HepG2 (cell line): ENCODE results near the gene BICDL1. TPM values are rescaled to one million over a fixed set of nuclear protein-coding genes. Genes with fewer than 3 reads are reported as not detected.

ENCODE experiments used
- ATAC-seq: fragments of 200-7000 bp; cut with Tn5 transposase; 3 replicates; pipeline ENCODE4 v1.9.1; 2020; ENCODE audit warnings: mild to moderate bottlenecking, moderate library complexity
- BruUV-seq: library from RNA; stranded (reverse); fragments of 400-500 nt; replicated peaks from 2 replicates; lab custom pipeline; 2021; lab: Mats Ljungman, UMichigan
- CTCF ChIA-PET: fragments of 300-600 bp; formaldehyde crosslinking; extraction: SDS; loops from one replicate; lab custom pipeline; 2021; ENCODE audit warnings: low total read pairs, inconsistent platforms, low intra/inter-chr PET ratio; lab: Yijun Ruan, JAX
- POLR2A ChIA-PET: fragments of 350-600 bp; sonication (Branson Sonifier 250); formaldehyde crosslinking; loops from one replicate; lab custom pipeline; 2020; ENCODE audit warnings: antibody characterized with exemption, inconsistent platforms; lab: Yijun Ruan, JAX
- DNase-seq: peaks from one replicate; pipeline ENCODE4 v3.0.0-alpha.2; 2015; ENCODE audit warnings: low spot score
- FAIRE-seq: peaks from 3 replicates; lab custom pipeline; 2011; peaks lifted over from hg19 to GRCh38; lab: Jason Lieb, UNC
- H2AFZ ChIP-seq: one replicate; pipeline ENCODE4 v1.6.1; 2011; ENCODE audit warnings: low read length, inconsistent platforms
- H3K27ac ChIP-seq: fragments of 300-600 bp; 3 replicates; pipeline ENCODE4 v1.8.0; 2011; ENCODE audit warnings: mixed run types, mild to moderate bottlenecking, mixed read lengths, low read length, inconsistent platforms; ENCODE audit not compliant: insufficient read depth; ENCODE audit errors: extremely low read length
- H3K27me3 ChIP-seq, 2 experiments: fragments of 200-600 bp in 1 of 2; 2 replicates in 1 of 2; 3 replicates in 1 of 2; pipeline versions ENCODE4 v1.6.0 to v1.8.0; 2011; ENCODE audit warnings: low read length in 2 of 2, mild to moderate bottlenecking in 2 of 2, moderate library complexity in 2 of 2, inconsistent platforms in 1 of 2; ENCODE audit not compliant: insufficient read depth in 2 of 2, control insufficient read depth in 1 of 2
- H3K36me3 ChIP-seq, 2 experiments: fragments of 200-600 bp in 1 of 2; replicated peaks in 1 of 2; 2 replicates in 1 of 2; 3 replicates in 1 of 2; pipeline versions ENCODE4 v1.5.1 to v1.8.0; 2011; ENCODE audit warnings: low read length in 2 of 2, inconsistent platforms in 1 of 2; ENCODE audit not compliant: insufficient read depth in 2 of 2, control insufficient read depth in 1 of 2
- H3K4me1 ChIP-seq: 2 replicates; pipeline ENCODE4 v1.5.1; 2012; ENCODE audit warnings: low read length, inconsistent platforms; ENCODE audit not compliant: insufficient read depth
- H3K4me2 ChIP-seq: 2 replicates; pipeline ENCODE4 v1.6.0; 2011; ENCODE audit warnings: low read depth, low read length, inconsistent platforms
- H3K4me3 ChIP-seq, 3 experiments: fragments of 200-600 bp in 1 of 3; sonication (generic), shearing (Covaris generic) in 1 of 3; replicated peaks in 1 of 3; 2 replicates each; pipeline ENCODE4 v1.5.1; 2011 to 2016; ENCODE audit warnings: low read length in 3 of 3, inconsistent platforms in 2 of 3, low read depth in 2 of 3, mild to moderate bottlenecking in 2 of 3, control low read depth in 1 of 3, mixed read lengths in 1 of 3; ENCODE audit not compliant: insufficient read depth in 1 of 3
- H3K79me2 ChIP-seq: one replicate; pipeline ENCODE4 v1.6.1; 2011; ENCODE audit warnings: low read length, inconsistent platforms; ENCODE audit not compliant: insufficient read depth
- H3K9ac ChIP-seq: 2 replicates; pipeline ENCODE4 v1.6.0; 2011; ENCODE audit warnings: mild to moderate bottlenecking, low read depth, low read length, inconsistent platforms; ENCODE audit not compliant: insufficient read depth
- H3K9me3 ChIP-seq: 2 replicates; pipeline ENCODE4 v1.5.1; 2012; ENCODE audit warnings: mild to moderate bottlenecking, low read length
- H4K20me1 ChIP-seq: 2 replicates; pipeline ENCODE4 v1.6.0; 2011; ENCODE audit warnings: inconsistent platforms, mild to moderate bottlenecking, low read length, moderate library complexity; ENCODE audit not compliant: insufficient read depth
- ARID5B ChIP-seq: IDR thresholded peaks from 2 replicates; pipeline ENCODE4 v1.4.0; 2020; ENCODE audit warnings: mild to moderate bottlenecking, missing genetic modification reagents
- ISL2 ChIP-seq: sonication (generic); formaldehyde crosslinking; IDR thresholded peaks from 2 replicates; pipeline ENCODE4 v1.5.0; 2020; ENCODE audit warnings: missing genetic modification reagents
- KDM5B ChIP-seq: sonication (generic); formaldehyde crosslinking; IDR thresholded peaks from 2 replicates; pipeline ENCODE4 v1.4.0; 2020; ENCODE audit warnings: missing genetic modification reagents, mild to moderate bottlenecking, borderline replicate concordance
- REL ChIP-seq: sonication (generic); formaldehyde crosslinking; conservative IDR thresholded peaks from 2 replicates; pipeline ENCODE4 v1.8.0; 2022; ENCODE audit warnings: mild to moderate bottlenecking, missing genetic modification reagents, moderate library complexity
- SATB2 ChIP-seq: sonication (generic); formaldehyde crosslinking; IDR thresholded peaks from 2 replicates; pipeline ENCODE4 v1.5.0; 2020; ENCODE audit warnings: missing genetic modification reagents
- SRSF9 ChIP-seq: fragments of 200-400 bp; formaldehyde crosslinking; IDR thresholded peaks from 2 replicates; pipeline ENCODE4 v1.6.1; 2018; ENCODE audit warnings: borderline replicate concordance, mild to moderate bottlenecking, low read depth, low read length; ENCODE audit not compliant: insufficient read depth, poor library complexity, severe bottlenecking
- TSC22D2 ChIP-seq: sonication (generic); formaldehyde crosslinking; IDR thresholded peaks from 2 replicates; pipeline ENCODE4 v1.5.1; 2020; ENCODE audit warnings: missing genetic modification reagents, mild to moderate bottlenecking, borderline replicate concordance
- ZEB1 ChIP-seq: IDR thresholded peaks from 2 replicates; pipeline ENCODE4 v1.6.1; 2012; ENCODE audit warnings: mild to moderate bottlenecking, low read depth, inconsistent platforms; ENCODE audit not compliant: insufficient replicate concordance
- ZHX2 ChIP-seq, 2 experiments: sonication (generic) in 1 of 2; formaldehyde crosslinking in 1 of 2; IDR thresholded peaks; 2 replicates each; pipeline versions ENCODE4 v1.6.1 to v1.9.0; 2014 to 2022; ENCODE audit warnings: antibody characterized with exemption in 1 of 2, borderline replicate concordance in 1 of 2, inconsistent platforms in 1 of 2, low read depth in 1 of 2, missing genetic modification reagents in 1 of 2
- ZMYM3 ChIP-seq: sonication (generic); formaldehyde crosslinking; IDR thresholded peaks from 2 replicates; pipeline ENCODE4 v1.5.1; 2020; ENCODE audit warnings: mild to moderate bottlenecking, missing genetic modification reagents
- ZNF30 ChIP-seq: sonication (generic); formaldehyde crosslinking; IDR thresholded peaks from 2 replicates; pipeline ENCODE4 v1.5.0; 2020; ENCODE audit warnings: mild to moderate bottlenecking, missing genetic modification reagents
- ZNF770 ChIP-seq: sonication (generic); formaldehyde crosslinking; IDR thresholded peaks from 2 replicates; pipeline ENCODE4 v1.5.0; 2020; ENCODE audit warnings: mild to moderate bottlenecking, missing genetic modification reagents
- ZNF879 ChIP-seq: sonication (generic); formaldehyde crosslinking; IDR thresholded peaks from 2 replicates; pipeline ENCODE4 v1.8.1; 2023; ENCODE audit warnings: missing genetic modification reagents
- WGBS: methylation state at CpG from one replicate; pipeline ENCODE4 v1.1.6; 2017; ENCODE audit warnings: low lambda C conversion rate; 5-methylcytosine and 5-hydroxymethylcytosine counted together
- in situ Hi-C: cut with HindIII; loops from 2 replicates; pipeline ENCODE4 v1.10.0; 2017; ENCODE audit warnings: low pct_unique_long_range_greater_than_20kb; ENCODE audit not compliant: extremely low pct_ligation_motif_present
- intact Hi-C: fragments of 100-400 bp; cut with micrococcal nuclease; formaldehyde crosslinking; loops from one replicate; pipeline ENCODE4 v1.10.0; 2022; ENCODE audit not compliant: unreplicated experiment
- polyA plus RNA-seq, 8 experiments: library from polyadenylated mRNA; depleted of rRNA in 3 of 8; stranded (reverse) in 7 of 8; unstranded in 1 of 8; fragments of >200 nt; fragmentation: Illumina TruSeq in 4 of 8; extraction: Trizol in 4 of 8; gene quantifications; 2 replicates each; pipeline versions ENCODE4 v1.2.1 to v1.2.3, GENCODE V29; 2011 to 2016; ENCODE audit warnings: low read depth in 4 of 8, missing spikeins in 1 of 8, mixed read lengths in 1 of 8; ENCODE audit not compliant: insufficient read depth in 1 of 8
- total RNA-seq, 5 experiments: library from RNA; depleted of rRNA; stranded (reverse); fragments of >200 nt; fragmentation: Illumina TruSeq; extraction: Trizol; gene quantifications; 2 replicates each; pipeline ENCODE4 v1.2.3, GENCODE V29; 2016; ENCODE audit warnings: low read depth in 1 of 5

BICDL1 gene
- total and polyA plus RNA-seq, 2 of the 13 experiments (the other 11 are each of a cell fraction or from before 2014, with no cell fraction given): 3.6 to 9.7 TPM

DNA sequence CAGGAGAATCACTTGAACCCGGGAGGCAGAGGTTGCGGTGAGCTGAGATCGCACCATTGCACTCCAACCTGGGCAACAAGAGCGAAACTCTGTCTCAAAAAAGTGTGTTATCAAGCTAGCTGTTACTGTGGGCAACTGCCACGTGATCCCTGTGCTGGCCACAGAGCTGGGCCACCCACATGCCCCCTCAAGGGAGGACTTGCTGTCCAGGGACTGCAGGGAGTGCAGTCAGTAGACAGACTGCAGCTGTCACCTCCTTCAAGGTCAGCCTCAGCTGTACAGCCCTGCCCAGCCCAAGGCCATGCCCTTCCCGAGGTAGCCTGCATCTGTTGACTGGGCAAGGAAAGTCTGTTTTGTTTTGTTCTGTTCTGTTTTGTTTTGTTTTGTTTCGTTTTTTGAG is 46.6 kb upstream of the BICDL1 start:
- Histone ChIP-seq H3K27me3 (0 out of 5 replicates have a peak, but pooled peaks cover 0 to 3% of the 10 kb centered on the region in 2 experiments), H3K4me2 (no peak overlapping the region), H3K36me3 (no peaks in the 10 kb centered on the region), H3K4me3 (no peak overlapping the region), H3K79me2 (no peaks in the 10 kb centered on the region), H3K9me3 (no peaks in the 10 kb centered on the region), H3K27ac (no peak overlapping the region), H3K9ac (no peak overlapping the region), H3K4me1 (peaks cover 23% of the 10 kb centered on the region), H4K20me1 (no peaks in the 10 kb centered on the region), H2AFZ (no peak overlapping the region)
- no TSS peak for BruUV-seq
- CTCF ChIA-PET: no interaction called here
- intact Hi-C loops (no loop called here), in situ Hi-C loops (no loop called here)
- POLR2A ChIA-PET: no interaction called here
- DNase-seq (no peak), ATAC-seq (no peak), FAIRE-seq (no peak)
- 23% methylated on average over 3 of the region's 7 CpGs for WGBS
- no peak for TF ChIP-seq TSC22D2 (CRISPR knock-in tag)
- TF ChIP-seq ZNF879 (CRISPR knock-in tag): no peak
- no peak for TF ChIP-seq REL (CRISPR knock-in tag)
- TF ChIP-seq SATB2 (CRISPR knock-in tag): no peak
- TF ChIP-seq ZHX2 (IDR thresholded peaks at IDR 0.05; ENCODE audit: low read depth): no peak
- no peak for TF ChIP-seq ZHX2 (CRISPR knock-in tag; IDR thresholded peaks at IDR 0.05; ENCODE audit: borderline replicate concordance)
- TF ChIP-seq ARID5B (CRISPR knock-in tag): no peak
- TF ChIP-seq KDM5B (CRISPR knock-in tag): no peak
- TF ChIP-seq ZNF30 (CRISPR knock-in tag): no peak
- TF ChIP-seq ZMYM3 (CRISPR knock-in tag): no peak
- TF ChIP-seq ZEB1: no peak
- TF ChIP-seq ISL2 (CRISPR knock-in tag): no peak
- TF ChIP-seq ZNF770 (CRISPR knock-in tag): no peak
- no peak for TF ChIP-seq SRSF9
